Peyer's patch (tissue), 4 donors: Measurements from ENCODE around the gene PDCD1.

ENCODE experiments used
- POLR2A ChIP-seq, 2 donors: fragments of 450-650 bp; IDR thresholded peaks; one replicate each; pipeline ENCODE4 v1.5.1; 2017; ENCODE audit warnings: antibody characterized with exemption in 2 of 2, mild to moderate bottlenecking in 2 of 2, moderate library complexity in 2 of 2
- TF ChIP-seq, protein P1 (sequence below), 6 experiments: fragments of 450-650 bp in 4 of 6; fragments of 200-600 bp in 2 of 6; sonication (generic) in 1 of 6; IDR thresholded peaks; one replicate each; pipeline ENCODE4 v1.5.1; 2017 to 2019; ENCODE audit warnings: antibody characterized with exemption in 6 of 6, mild to moderate bottlenecking in 3 of 6, moderate library complexity in 1 of 6

DNA sequence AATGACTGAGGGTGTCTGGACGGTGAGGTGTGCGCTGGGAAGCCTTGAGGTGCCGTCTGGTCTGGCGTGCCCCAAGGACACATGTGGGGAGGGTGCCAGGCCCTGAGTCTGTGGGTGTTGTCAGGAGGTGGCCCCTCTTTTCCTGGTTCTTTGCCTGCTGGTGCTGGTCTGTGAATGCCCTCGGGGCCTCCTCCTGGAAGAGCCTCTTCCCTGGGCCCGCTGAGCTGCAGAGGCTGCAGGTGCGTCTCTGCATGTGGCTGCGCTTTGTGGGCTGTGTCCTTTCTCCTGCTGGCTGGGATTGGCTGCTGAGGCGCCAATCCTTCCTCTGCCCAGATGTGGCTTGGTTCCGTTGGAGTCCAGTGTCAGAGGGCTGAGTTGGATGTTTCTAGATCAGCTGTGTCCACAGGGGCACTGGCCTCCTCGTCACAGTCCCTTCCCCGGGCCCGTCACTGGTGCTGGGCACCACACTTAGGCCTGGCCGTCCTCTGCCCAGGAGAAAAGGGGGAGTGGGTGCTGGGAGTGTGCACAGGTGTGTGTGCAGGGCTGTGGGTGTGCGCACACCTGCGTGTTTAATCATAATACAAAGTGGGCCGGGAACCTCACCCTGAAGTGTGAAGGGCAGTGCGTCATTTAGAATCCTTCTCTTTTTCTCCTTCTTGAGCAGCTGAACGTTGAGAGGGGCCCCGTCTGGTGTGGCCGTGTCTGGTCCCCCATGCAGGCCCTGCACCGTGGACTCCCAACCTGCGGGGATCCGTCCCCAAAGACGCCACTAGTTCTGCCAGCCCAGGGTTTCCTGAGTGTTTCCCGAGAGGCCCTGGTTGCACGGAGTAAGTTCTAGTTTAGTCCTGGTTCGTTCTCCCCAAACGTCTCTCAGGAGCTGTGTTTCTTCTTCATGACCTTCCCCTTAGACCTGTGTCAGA lies 46.4 kb upstream of the PDCD1 start:
- TF ChIP-seq, protein P1, sequence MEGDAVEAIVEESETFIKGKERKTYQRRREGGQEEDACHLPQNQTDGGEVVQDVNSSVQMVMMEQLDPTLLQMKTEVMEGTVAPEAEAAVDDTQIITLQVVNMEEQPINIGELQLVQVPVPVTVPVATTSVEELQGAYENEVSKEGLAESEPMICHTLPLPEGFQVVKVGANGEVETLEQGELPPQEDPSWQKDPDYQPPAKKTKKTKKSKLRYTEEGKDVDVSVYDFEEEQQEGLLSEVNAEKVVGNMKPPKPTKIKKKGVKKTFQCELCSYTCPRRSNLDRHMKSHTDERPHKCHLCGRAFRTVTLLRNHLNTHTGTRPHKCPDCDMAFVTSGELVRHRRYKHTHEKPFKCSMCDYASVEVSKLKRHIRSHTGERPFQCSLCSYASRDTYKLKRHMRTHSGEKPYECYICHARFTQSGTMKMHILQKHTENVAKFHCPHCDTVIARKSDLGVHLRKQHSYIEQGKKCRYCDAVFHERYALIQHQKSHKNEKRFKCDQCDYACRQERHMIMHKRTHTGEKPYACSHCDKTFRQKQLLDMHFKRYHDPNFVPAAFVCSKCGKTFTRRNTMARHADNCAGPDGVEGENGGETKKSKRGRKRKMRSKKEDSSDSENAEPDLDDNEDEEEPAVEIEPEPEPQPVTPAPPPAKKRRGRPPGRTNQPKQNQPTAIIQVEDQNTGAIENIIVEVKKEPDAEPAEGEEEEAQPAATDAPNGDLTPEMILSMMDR (IDR thresholded peaks at IDR 0.05) = no peak
- TF ChIP-seq POLR2A (IDR thresholded peaks at IDR 0.05) = no peak
